Measurements from ENCODE around the gene LRCH1.

LRCH1 gene

GRCh38 chr13:46605825-46606554 lies 53.0 kb downstream of the LRCH1 start:
- Histone ChIP-seq H3K9ac (ENCODE audit: low read depth, low read length) (no peak overlapping the region), H3K4me3 (ENCODE audit: low read depth, low read length) (no peak overlapping the region), H3K36me3 (ENCODE audit: control insufficient read depth, insufficient read depth, low read length) (no peaks in the 10 kb centered on the region), H3K9me3 (ENCODE audit: control insufficient read depth, insufficient read depth, low read length) (no peaks in the 10 kb centered on the region), H3K4me1 (ENCODE audit: control insufficient read depth, insufficient read depth, low read length) (peaks cover 7% of the 10 kb centered on the region), H3K27ac (ENCODE audit: low read depth, low read length) (no peak overlapping the region), H3K27me3 (ENCODE audit: control insufficient read depth, insufficient read depth, low read length) (no peaks in the 10 kb centered on the region)

- Histone ChIP-seq H3K4me1 (ENCODE audit: control insufficient read depth, insufficient read depth, low read length) (peaks cover 7% of the 10 kb centered on the region), H3K36me3 (ENCODE audit: control insufficient read depth, insufficient read depth, low read length) (no peaks in the 10 kb centered on the region), H3K27me3 (ENCODE audit: control insufficient read depth, insufficient read depth, low read length) (no peaks in the 10 kb centered on the region), H3K27ac (ENCODE audit: low read depth, low read length) (no peak overlapping the region), H3K9me3 (ENCODE audit: control insufficient read depth, insufficient read depth, low read length) (no peaks in the 10 kb centered on the region), H3K9ac (ENCODE audit: low read depth, low read length) (no peak overlapping the region), H3K4me3 (ENCODE audit: low read depth, low read length) (no peak overlapping the region)
Observed at GRCh38 chr13:46606970-46607369, 54.0 kb downstream of the LRCH1 start.

GRCh38 chr13:46607768-46608564 lies 55.0 kb downstream of the LRCH1 start:
- no peak overlapping the region for H3K9ac ChIP-seq (ENCODE audit: low read depth, low read length)
- H3K4me3 ChIP-seq (ENCODE audit: low read depth, low read length), result no peak overlapping the region
- no peaks in the 10 kb centered on the region for H3K27me3 ChIP-seq (ENCODE audit: control insufficient read depth, insufficient read depth, low read length)
- no peak overlapping the region for H3K27ac ChIP-seq (ENCODE audit: low read depth, low read length)
- H3K36me3 ChIP-seq (ENCODE audit: control insufficient read depth, insufficient read depth, low read length), result no peaks in the 10 kb centered on the region
- no peaks in the 10 kb centered on the region for H3K9me3 ChIP-seq (ENCODE audit: control insufficient read depth, insufficient read depth, low read length)
- H3K4me1 ChIP-seq (ENCODE audit: control insufficient read depth, insufficient read depth, low read length), result peaks cover 7% of the 10 kb centered on the region

GRCh38 chr13:46609052-46609451 lies 56.1 kb downstream of the LRCH1 start:
- peaks cover 15% of the 10 kb centered on the region for H3K4me1 ChIP-seq (ENCODE audit: control insufficient read depth, insufficient read depth, low read length)
- no peaks in the 10 kb centered on the region for H3K27me3 ChIP-seq (ENCODE audit: control insufficient read depth, insufficient read depth, low read length)
- no peaks in the 10 kb centered on the region for H3K9me3 ChIP-seq (ENCODE audit: control insufficient read depth, insufficient read depth, low read length)
- no peaks in the 10 kb centered on the region for H3K36me3 ChIP-seq (ENCODE audit: control insufficient read depth, insufficient read depth, low read length)
- H3K4me3 ChIP-seq (ENCODE audit: low read depth, low read length), result no peak overlapping the region
- H3K9ac ChIP-seq (ENCODE audit: low read depth, low read length), result no peak overlapping the region
- no peak overlapping the region for H3K27ac ChIP-seq (ENCODE audit: low read depth, low read length)

- Histone ChIP-seq H3K4me1 (ENCODE audit: control insufficient read depth, insufficient read depth, low read length) (peaks cover 18% of the 10 kb centered on the region), H3K4me3 (ENCODE audit: low read depth, low read length) (no peak overlapping the region), H3K27ac (ENCODE audit: low read depth, low read length) (no peak overlapping the region), H3K27me3 (ENCODE audit: control insufficient read depth, insufficient read depth, low read length) (no peaks in the 10 kb centered on the region), H3K9me3 (ENCODE audit: control insufficient read depth, insufficient read depth, low read length) (no peaks in the 10 kb centered on the region), H3K36me3 (ENCODE audit: control insufficient read depth, insufficient read depth, low read length) (no peaks in the 10 kb centered on the region), H3K9ac (ENCODE audit: low read depth, low read length) (no peak overlapping the region)
Observed at GRCh38 chr13:46609726-46610125, 56.8 kb downstream of the LRCH1 start.

- Histone ChIP-seq H3K4me1 (ENCODE audit: control insufficient read depth, insufficient read depth, low read length) (peaks cover 30% of the 10 kb centered on the region), H3K27me3 (ENCODE audit: control insufficient read depth, insufficient read depth, low read length) (no peaks in the 10 kb centered on the region), H3K9ac (ENCODE audit: low read depth, low read length) (no peak overlapping the region), H3K27ac (ENCODE audit: low read depth, low read length) (no peak overlapping the region), H3K36me3 (ENCODE audit: control insufficient read depth, insufficient read depth, low read length) (no peaks in the 10 kb centered on the region), H3K4me3 (ENCODE audit: low read depth, low read length) (no peak overlapping the region), H3K9me3 (ENCODE audit: control insufficient read depth, insufficient read depth, low read length) (no peaks in the 10 kb centered on the region)
Observed at GRCh38 chr13:46612267-46612666, 59.3 kb downstream of the LRCH1 start.

GRCh38 chr13:46613409-46614049 lies 60.6 kb downstream of the LRCH1 start:
- Histone ChIP-seq H3K9me3 (ENCODE audit: control insufficient read depth, insufficient read depth, low read length) (no peaks in the 10 kb centered on the region), H3K4me1 (ENCODE audit: control insufficient read depth, insufficient read depth, low read length) (peaks cover 26% of the 10 kb centered on the region), H3K9ac (ENCODE audit: low read depth, low read length) (no peak overlapping the region), H3K4me3 (ENCODE audit: low read depth, low read length) (no peak overlapping the region), H3K27me3 (ENCODE audit: control insufficient read depth, insufficient read depth, low read length) (no peaks in the 10 kb centered on the region), H3K27ac (ENCODE audit: low read depth, low read length) (no peak overlapping the region), H3K36me3 (ENCODE audit: control insufficient read depth, insufficient read depth, low read length) (no peaks in the 10 kb centered on the region)

- peaks cover 27% of the 10 kb centered on the region for H3K4me1 ChIP-seq (ENCODE audit: control insufficient read depth, insufficient read depth, low read length)
- H3K27me3 ChIP-seq (ENCODE audit: control insufficient read depth, insufficient read depth, low read length), result no peaks in the 10 kb centered on the region
- H3K9ac ChIP-seq (ENCODE audit: low read depth, low read length), result no peak overlapping the region
- H3K4me3 ChIP-seq (ENCODE audit: low read depth, low read length), result no peak overlapping the region
- no peaks in the 10 kb centered on the region for H3K36me3 ChIP-seq (ENCODE audit: control insufficient read depth, insufficient read depth, low read length)
- no peaks in the 10 kb centered on the region for H3K9me3 ChIP-seq (ENCODE audit: control insufficient read depth, insufficient read depth, low read length)
- no peak overlapping the region for H3K27ac ChIP-seq (ENCODE audit: low read depth, low read length)
Observed at GRCh38 chr13:46614582-46614981, 61.6 kb downstream of the LRCH1 start.

- Histone ChIP-seq H3K27me3 (ENCODE audit: control insufficient read depth, insufficient read depth, low read length) (no peaks in the 10 kb centered on the region), H3K36me3 (ENCODE audit: control insufficient read depth, insufficient read depth, low read length) (no peaks in the 10 kb centered on the region)
Observed at GRCh38 chr13:46615888-46616531, 63.0 kb downstream of the LRCH1 start.

GRCh38 chr13:46617229-46617721 lies 64.3 kb downstream of the LRCH1 start:
- Histone ChIP-seq H3K4me1 (ENCODE audit: control insufficient read depth, insufficient read depth, low read length) (peaks cover 53% of the 10 kb centered on the region), H3K27ac (ENCODE audit: low read depth, low read length) (no peak overlapping the region), H3K4me3 (ENCODE audit: low read depth, low read length) (no peak overlapping the region)

More at GRCh38 chr13:46615888-46616531, 63.0 kb downstream of the LRCH1 start:
- Histone ChIP-seq H3K9me3 (ENCODE audit: control insufficient read depth, insufficient read depth, low read length) (no peaks in the 10 kb centered on the region), H3K4me3 (ENCODE audit: low read depth, low read length) (no peak overlapping the region), H3K9ac (ENCODE audit: low read depth, low read length) (no peak overlapping the region), H3K27ac (ENCODE audit: low read depth, low read length) (no peak overlapping the region), H3K4me1 (ENCODE audit: control insufficient read depth, insufficient read depth, low read length) (peaks cover 41% of the 10 kb centered on the region)

More at GRCh38 chr13:46617229-46617721, 64.3 kb downstream of the LRCH1 start:
- H3K27me3 ChIP-seq (ENCODE audit: control insufficient read depth, insufficient read depth, low read length), result no peaks in the 10 kb centered on the region
- no peaks in the 10 kb centered on the region for H3K9me3 ChIP-seq (ENCODE audit: control insufficient read depth, insufficient read depth, low read length)
- no peaks in the 10 kb centered on the region for H3K36me3 ChIP-seq (ENCODE audit: control insufficient read depth, insufficient read depth, low read length)
- H3K9ac ChIP-seq (ENCODE audit: low read depth, low read length), result no peak overlapping the region
